HepG2 (cell line): ENCODE results near the gene CEL. TPM values are rescaled to one million over a fixed set of nuclear protein-coding genes. Genes with fewer than 3 reads are reported as not detected.

Experiments used
- AHR ChIP-seq: IDR thresholded peaks from 2 replicates; pipeline ENCODE4 v1.6.1; 2018; ENCODE audit warnings: missing genetic modification reagents, missing compliant biosample characterization
- CBX5 ChIP-seq: sonication (generic); formaldehyde crosslinking; IDR thresholded peaks from 2 replicates; pipeline ENCODE4 v1.4.0; 2020; ENCODE audit warnings: missing genetic modification reagents, borderline replicate concordance
- FOXP4 ChIP-seq: sonication (generic); formaldehyde crosslinking; IDR thresholded peaks from 2 replicates; pipeline ENCODE4 v1.4.0; 2020; ENCODE audit warnings: missing genetic modification reagents
- HES4 ChIP-seq: sonication (generic); formaldehyde crosslinking; IDR thresholded peaks from 2 replicates; pipeline ENCODE4 v1.9.0; 2021; ENCODE audit warnings: mild to moderate bottlenecking, missing genetic modification reagents, borderline replicate concordance
- HINFP ChIP-seq: sonication (generic); formaldehyde crosslinking; IDR thresholded peaks from 2 replicates; pipeline ENCODE4 v1.4.0; 2020; ENCODE audit warnings: low read depth, mild to moderate bottlenecking, missing genetic modification reagents
- IRF9 ChIP-seq: sonication (generic); formaldehyde crosslinking; IDR thresholded peaks from 2 replicates; pipeline ENCODE4 v1.8.0; 2022; ENCODE audit warnings: missing genetic modification reagents, mild to moderate bottlenecking, borderline replicate concordance
- JUNB ChIP-seq: sonication (generic); formaldehyde crosslinking; IDR thresholded peaks from 2 replicates; pipeline ENCODE4 v1.8.0; 2022; ENCODE audit warnings: missing genetic modification reagents, mild to moderate bottlenecking, borderline replicate concordance
- MXD1 ChIP-seq: sonication (generic); formaldehyde crosslinking; IDR thresholded peaks from 2 replicates; pipeline ENCODE4 v1.4.0; 2020; ENCODE audit warnings: mild to moderate bottlenecking, missing genetic modification reagents
- PLSCR1 ChIP-seq: sonication (generic); formaldehyde crosslinking; IDR thresholded peaks from 2 replicates; pipeline ENCODE4 v1.5.0; 2020; ENCODE audit warnings: missing genetic modification reagents, mild to moderate bottlenecking, borderline replicate concordance
- RXRA ChIP-seq: sonication (generic); formaldehyde crosslinking; IDR thresholded peaks from 2 replicates; pipeline ENCODE4 v1.5.1; 2020; ENCODE audit warnings: missing genetic modification reagents
- SAFB2 ChIP-seq: sonication (generic); formaldehyde crosslinking; IDR thresholded peaks from 2 replicates; pipeline ENCODE4 v1.5.1; 2020; ENCODE audit warnings: missing genetic modification reagents, low read depth, mild to moderate bottlenecking, borderline replicate concordance
- SPEN ChIP-seq: sonication (generic); formaldehyde crosslinking; IDR thresholded peaks from 2 replicates; pipeline ENCODE4 v1.5.1; 2020; ENCODE audit warnings: low read depth, mild to moderate bottlenecking, missing genetic modification reagents
- SYNCRIP ChIP-seq: fragments of 200-400 bp; formaldehyde crosslinking; IDR thresholded peaks from 2 replicates; pipeline ENCODE4 v1.6.1; 2018; ENCODE audit warnings: mild to moderate bottlenecking, low read depth, low read length; ENCODE audit not compliant: insufficient read depth
- TGIF2 ChIP-seq: IDR thresholded peaks from 2 replicates; pipeline ENCODE4 v1.6.1; 2016; ENCODE audit warnings: control low read depth, missing compliant biosample characterization
- ZBTB14 ChIP-seq: sonication (generic); formaldehyde crosslinking; IDR thresholded peaks from 2 replicates; pipeline ENCODE4 v1.4.0; 2020; ENCODE audit warnings: missing genetic modification reagents
- ZC3H13 ChIP-seq: sonication (generic); formaldehyde crosslinking; IDR thresholded peaks from 2 replicates; pipeline ENCODE4 v1.8.1; 2023; ENCODE audit warnings: mild to moderate bottlenecking, missing genetic modification reagents, moderate library complexity
- ZFP36L2 ChIP-seq: sonication (generic); formaldehyde crosslinking; IDR thresholded peaks from 2 replicates; pipeline ENCODE4 v1.4.0; 2020; ENCODE audit warnings: missing genetic modification reagents
- ZNF333 ChIP-seq: sonication (generic); formaldehyde crosslinking; IDR thresholded peaks from 2 replicates; pipeline ENCODE4 v1.4.0; 2020; ENCODE audit warnings: mild to moderate bottlenecking, missing genetic modification reagents, borderline replicate concordance
- polyA plus RNA-seq, 8 experiments: library from polyadenylated mRNA; depleted of rRNA in 3 of 8; stranded (reverse) in 7 of 8; unstranded in 1 of 8; fragments of >200 nt; fragmentation: Illumina TruSeq in 4 of 8; extraction: Trizol in 4 of 8; gene quantifications; 2 replicates each; pipeline versions ENCODE4 v1.2.1 to v1.2.3, GENCODE V29; 2011 to 2016; ENCODE audit warnings: low read depth in 4 of 8, missing spikeins in 1 of 8, mixed read lengths in 1 of 8; ENCODE audit not compliant: insufficient read depth in 1 of 8
- total RNA-seq, 5 experiments: library from RNA; depleted of rRNA; stranded (reverse); fragments of >200 nt; fragmentation: Illumina TruSeq; extraction: Trizol; gene quantifications; 2 replicates each; pipeline ENCODE4 v1.2.3, GENCODE V29; 2016; ENCODE audit warnings: low read depth in 1 of 5

CEL gene
- total and polyA plus RNA-seq, 2 of the 13 experiments (the other 11 are each of a cell fraction or from before 2014, with no cell fraction given): 0.63 to 1.5 TPM

GRCh38 chr9:133030317-133031129, 31.3 kb upstream of the CEL start, which contains the start of gene GTF3C5 (continued):
- no peak for TF ChIP-seq HINFP
- TF ChIP-seq RXRA (CRISPR knock-in tag): peak; percentile 67; the same call in 1 of the 2 replicates
- peak; percentile 89; the same call in 1 of the 2 replicates for TF ChIP-seq CBX5
- no peak for TF ChIP-seq ZNF333 (CRISPR knock-in tag)
- peak; percentile 64; the same call in 1 of the 2 replicates for TF ChIP-seq AHR (CRISPR knock-in tag)
- peak; percentile 92 for TF ChIP-seq TGIF2 (CRISPR knock-in tag)
- peak; percentile 12; the same call in 1 of the 2 replicates for TF ChIP-seq ZBTB14 (CRISPR knock-in tag)
- no peak for TF ChIP-seq SAFB2 (CRISPR knock-in tag)
- peak; percentile 77 for TF ChIP-seq IRF9
- TF ChIP-seq JUNB: peak; percentile 47; the same call in 1 of the 2 replicates
- TF ChIP-seq ZC3H13 (CRISPR knock-in tag): no peak; the same call in 1 of the 2 replicates
- peak; percentile 85; the same call in 1 of the 2 replicates for TF ChIP-seq SPEN (CRISPR knock-in tag)
- TF ChIP-seq FOXP4: 0 out of 2 replicates have a peak, but pooled peaks have one; percentile 43
- TF ChIP-seq SYNCRIP: no peak
- peak; percentile 55; the same call in 1 of the 2 replicates for TF ChIP-seq MXD1
- TF ChIP-seq HES4 (CRISPR knock-in tag): no peak
- TF ChIP-seq PLSCR1 (CRISPR knock-in tag): no peak
- TF ChIP-seq ZFP36L2: no peak
